Measurements from ENCODE around the gene ANKRD33.

Gene ANKRD33

DNA sequence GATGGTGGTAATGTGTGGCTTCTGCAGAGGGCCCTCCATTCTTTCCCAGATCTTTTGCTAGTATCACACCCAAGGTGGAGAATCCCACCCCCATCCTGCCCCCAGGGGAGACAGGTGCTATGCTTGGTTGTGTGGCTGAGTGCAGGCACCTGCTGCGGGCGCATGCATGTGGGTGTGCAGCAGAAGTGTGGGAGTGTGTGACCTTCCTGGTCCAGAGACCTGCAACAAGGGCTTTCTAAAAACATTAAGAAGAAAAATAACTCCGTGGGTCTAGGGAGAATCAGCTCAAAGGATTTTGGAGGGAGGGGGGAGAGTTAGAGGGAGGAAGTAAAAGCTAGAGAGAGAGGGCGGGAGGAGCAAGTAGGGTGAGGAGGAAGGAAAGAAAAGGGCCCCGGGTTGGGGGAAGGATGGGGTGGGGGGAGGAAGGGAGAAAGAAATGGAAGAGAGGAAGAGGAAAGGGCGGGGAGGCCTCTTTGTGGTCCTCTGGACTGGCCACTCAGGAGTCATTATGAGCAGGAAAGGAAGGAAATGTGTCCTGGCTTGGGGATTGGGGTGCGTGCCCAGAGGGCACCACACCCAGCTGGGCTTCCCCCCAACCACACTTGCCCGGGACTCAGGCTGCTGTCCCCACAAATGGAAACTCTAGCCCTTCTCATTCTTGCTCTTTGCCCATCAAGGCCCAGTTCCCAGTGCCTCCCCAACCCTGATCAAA lies 36.3 kb upstream of the ANKRD33 start:
- Mint-ChIP-seq H3K9me3 (no peaks in the 10 kb centered on the region), H3K36me3 (no peaks in the 10 kb centered on the region), H3K4me3 (no peak overlapping the region), H3K4me1 (peaks cover 21% of the 10 kb centered on the region), H3K27ac (no peak overlapping the region), H3K27me3 (peaks cover 3% of the 10 kb centered on the region)

DNA sequence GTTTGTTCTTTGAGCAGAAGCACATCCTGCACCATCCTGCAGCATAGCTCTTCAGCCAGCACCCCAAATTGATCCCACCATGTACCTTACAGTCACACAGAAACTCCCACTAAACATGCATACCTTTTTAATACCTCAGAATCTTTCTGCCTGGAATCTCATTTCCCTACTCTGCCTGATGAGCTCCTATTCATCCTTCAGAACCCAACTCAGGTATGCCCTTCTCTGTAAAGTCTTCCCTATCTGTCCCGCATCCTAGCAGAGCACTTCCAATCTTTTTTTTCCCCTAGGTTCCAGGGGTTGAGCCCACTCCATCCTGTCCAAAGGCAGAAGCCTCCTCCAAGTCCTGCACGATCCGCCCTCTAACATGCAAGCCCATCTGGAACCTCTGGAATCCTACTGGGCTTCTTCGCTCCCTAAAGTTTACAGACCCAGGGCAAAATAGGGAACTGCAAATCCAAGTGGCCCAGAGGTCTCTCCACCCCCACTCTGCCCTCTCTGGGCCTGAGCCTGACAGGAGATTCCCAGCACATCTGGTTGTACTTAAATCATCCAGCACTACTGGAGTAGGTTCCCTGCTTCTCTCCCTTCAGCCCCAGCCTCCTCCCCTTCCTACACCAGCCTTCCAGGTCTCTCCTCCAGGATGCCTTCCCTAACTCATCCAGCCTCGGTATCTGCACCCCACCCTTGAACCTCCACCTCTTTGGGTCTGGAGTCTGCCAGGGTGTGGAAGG lies 35.3 kb upstream of the ANKRD33 start:
- Mint-ChIP-seq H3K4me3 (no peak overlapping the region), H3K27me3 (peaks cover 3% of the 10 kb centered on the region), H3K9me3 (no peaks in the 10 kb centered on the region), H3K27ac (peak overlapping the region; percentile 10), H3K4me1 (peaks cover 17% of the 10 kb centered on the region), H3K36me3 (no peaks in the 10 kb centered on the region)

DNA sequence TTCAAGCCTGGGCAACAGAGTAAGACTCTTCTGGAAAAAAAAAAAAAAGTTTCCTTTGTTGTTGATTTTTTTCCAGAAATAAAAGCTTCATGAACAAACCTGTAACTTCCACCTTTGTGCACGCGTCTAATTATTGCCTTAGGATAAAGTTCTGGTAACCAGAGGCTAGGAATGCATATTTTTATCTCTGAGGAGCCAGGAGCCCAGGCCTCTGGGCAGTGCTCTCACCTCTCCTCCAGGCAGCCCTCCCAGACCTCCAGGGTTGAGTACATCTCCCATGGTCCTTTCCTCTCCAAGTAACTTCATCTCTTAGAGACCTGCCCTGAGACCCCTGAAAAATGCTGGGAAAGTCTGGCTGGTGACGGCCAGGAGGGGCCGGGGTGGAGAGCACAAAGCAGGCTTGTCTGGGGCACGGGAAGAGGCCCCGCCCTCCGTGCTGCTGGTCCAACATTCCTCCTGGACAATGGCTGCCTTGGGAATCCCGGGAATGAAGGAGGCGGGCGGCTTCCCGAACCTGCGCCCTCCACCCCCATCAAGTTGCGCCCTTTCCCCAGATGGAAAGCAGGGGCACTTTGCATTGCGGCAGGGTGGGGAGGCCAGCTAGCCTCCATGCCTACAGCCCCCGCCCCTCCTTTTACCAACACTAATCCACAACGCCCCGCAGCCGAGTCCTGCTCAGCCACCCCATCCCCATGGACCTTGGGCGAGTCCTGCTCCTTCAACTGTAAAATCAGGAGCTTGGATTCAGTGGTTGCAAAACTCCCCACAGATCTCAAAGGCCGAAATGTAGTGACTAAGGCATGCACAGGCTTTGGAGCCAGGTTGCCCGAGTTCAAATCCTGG lies 32.1 kb upstream of the ANKRD33 start:
- Mint-ChIP-seq H3K4me3 (no peak overlapping the region), H3K27me3 (peaks cover 8% of the 10 kb centered on the region)

DNA sequence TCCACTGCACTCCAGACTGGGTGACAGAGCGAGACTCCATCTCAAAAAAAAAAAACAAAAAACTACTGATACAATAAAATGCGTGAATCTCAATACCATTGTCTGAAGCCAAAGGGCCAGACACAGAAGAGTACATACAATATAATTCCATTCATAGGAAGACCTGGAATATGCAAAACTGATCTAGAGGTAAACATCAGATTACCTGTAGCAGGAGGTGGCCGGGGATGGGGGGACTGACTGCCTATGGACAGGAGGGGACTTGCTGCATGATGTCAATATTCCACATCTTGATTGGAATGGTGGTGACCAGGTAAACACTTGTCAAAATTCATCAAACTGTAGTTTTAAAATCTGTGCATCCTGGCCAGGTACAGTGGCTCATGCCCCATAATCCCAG lies 26.9 kb upstream of the ANKRD33 start:
- Mint-ChIP-seq H3K27ac (no peak overlapping the region), H3K9me3 (no peaks in the 10 kb centered on the region), H3K4me1 (peaks cover 7% of the 10 kb centered on the region), H3K27me3 (peaks cover 13% of the 10 kb centered on the region), H3K36me3 (no peaks in the 10 kb centered on the region), H3K4me3 (no peak overlapping the region)

More for the DNA sequence above, 32.1 kb upstream of the ANKRD33 start:
- no peaks in the 10 kb centered on the region for H3K9me3 Mint-ChIP-seq
- no peaks in the 10 kb centered on the region for H3K36me3 Mint-ChIP-seq
- peak overlapping the region; percentile 8 for H3K27ac Mint-ChIP-seq
- peaks cover 12% of the 10 kb centered on the region for H3K4me1 Mint-ChIP-seq

DNA sequence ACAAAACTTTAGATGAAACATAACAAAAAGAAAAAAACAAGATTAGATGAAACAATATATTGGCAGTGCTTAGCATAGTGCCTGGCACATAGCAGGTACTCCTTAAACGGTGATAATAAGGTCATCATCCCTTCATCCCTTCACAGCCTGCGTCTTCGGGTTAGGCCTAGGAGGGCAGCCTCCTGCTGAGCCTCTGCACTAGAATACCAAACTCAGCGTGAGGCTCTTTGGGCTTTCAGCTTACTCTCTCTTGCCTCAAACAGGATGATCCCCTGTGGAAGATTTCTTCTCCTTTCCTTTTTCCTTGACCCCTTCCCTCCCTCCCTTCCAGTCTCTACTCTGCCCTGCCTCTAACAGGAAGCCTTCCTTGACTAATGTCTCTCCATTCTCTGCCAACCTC lies 25.0 kb upstream of the ANKRD33 start:
- no peaks in the 10 kb centered on the region for H3K36me3 Mint-ChIP-seq
- peaks cover 20% of the 10 kb centered on the region for H3K27me3 Mint-ChIP-seq
- H3K27ac Mint-ChIP-seq: no peak overlapping the region
- no peaks in the 10 kb centered on the region for H3K9me3 Mint-ChIP-seq
- H3K4me1 Mint-ChIP-seq: peaks cover 7% of the 10 kb centered on the region
- H3K4me3 Mint-ChIP-seq: no peak overlapping the region

DNA sequence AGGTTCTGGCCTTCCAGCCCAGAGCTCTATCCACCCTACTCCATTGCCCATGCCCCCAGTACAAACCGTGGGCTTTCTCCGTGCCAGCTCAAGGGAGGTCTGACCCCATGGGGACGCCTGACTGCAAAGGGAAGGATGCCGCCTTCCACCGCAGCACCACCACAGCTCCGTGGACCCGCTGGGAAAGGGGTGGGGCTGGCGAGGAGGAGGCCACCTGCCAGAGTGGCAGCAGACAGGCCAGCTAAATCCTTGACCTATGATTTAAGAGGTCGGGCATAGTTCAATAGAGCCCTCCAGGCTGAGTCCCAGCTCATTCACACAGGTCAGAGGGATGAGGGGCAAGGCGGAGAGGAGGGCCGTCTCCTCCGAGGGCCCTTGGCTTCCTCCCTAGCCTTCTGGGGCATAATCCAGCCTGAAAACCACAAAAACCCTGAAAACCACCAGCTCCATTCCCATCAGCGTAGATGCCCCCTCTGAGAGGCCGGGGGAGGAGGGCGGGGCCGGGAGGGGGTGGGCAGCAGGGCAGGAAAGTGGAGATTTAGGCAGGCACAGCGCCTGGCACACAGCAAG lies 24.5 kb upstream of the ANKRD33 start:
- H3K4me1 Mint-ChIP-seq: peaks cover 11% of the 10 kb centered on the region
- H3K4me3 Mint-ChIP-seq: peak overlapping the region; percentile 65
- H3K9me3 Mint-ChIP-seq: no peaks in the 10 kb centered on the region
- H3K36me3 Mint-ChIP-seq: no peaks in the 10 kb centered on the region
- H3K27ac Mint-ChIP-seq: no peak overlapping the region
- peaks cover 25% of the 10 kb centered on the region for H3K27me3 Mint-ChIP-seq

DNA sequence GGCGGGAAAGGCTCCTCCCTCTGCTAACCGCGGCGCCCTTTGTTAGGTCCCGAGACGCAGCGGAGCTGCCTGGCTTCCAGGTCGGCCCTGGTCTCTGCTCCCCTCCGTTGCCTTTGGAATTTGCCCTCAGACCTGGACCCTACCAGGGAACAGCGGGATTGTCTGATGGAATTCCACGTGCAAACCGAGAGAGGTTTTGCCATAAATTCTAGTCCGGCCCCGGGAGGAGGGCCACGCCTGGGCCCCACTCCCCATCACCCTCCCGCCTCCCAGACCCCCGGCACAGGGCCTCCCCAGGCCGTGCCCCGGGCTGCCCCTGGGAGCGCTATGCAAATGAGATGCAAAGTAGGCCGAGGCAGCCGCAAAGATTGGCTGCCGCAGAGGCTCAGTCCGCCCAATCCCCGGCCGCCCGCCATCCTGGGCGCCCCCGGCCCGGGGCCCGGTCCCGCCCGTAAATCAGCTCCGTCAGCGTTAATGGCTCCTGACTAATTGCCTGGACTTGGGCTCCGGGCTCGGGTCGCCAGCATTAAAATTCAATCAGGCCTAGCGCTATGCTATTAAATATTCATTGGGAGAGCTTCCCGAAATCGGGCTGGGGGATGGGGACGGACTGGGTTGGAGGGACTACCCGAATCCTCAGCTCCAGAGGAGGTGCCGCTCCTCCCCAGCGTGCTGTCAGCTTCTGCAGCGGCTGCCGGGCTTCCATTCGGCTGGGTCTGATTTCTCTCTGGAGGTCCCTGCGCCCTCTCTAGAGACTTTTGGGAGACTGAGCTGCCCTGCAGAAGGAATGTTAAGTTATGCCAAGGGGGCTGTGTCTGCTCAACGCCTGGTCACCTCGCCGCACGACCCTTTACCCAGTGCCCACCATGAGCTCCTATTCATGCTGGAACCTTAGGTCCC lies 23.7 kb upstream of the ANKRD33 start:
- Mint-ChIP-seq H3K4me1 (peaks cover 11% of the 10 kb centered on the region), H3K27me3 (peaks cover 25% of the 10 kb centered on the region), H3K36me3 (no peaks in the 10 kb centered on the region), H3K9me3 (no peaks in the 10 kb centered on the region), H3K27ac (no peak overlapping the region), H3K4me3 (peak overlapping the region; percentile 39)

DNA sequence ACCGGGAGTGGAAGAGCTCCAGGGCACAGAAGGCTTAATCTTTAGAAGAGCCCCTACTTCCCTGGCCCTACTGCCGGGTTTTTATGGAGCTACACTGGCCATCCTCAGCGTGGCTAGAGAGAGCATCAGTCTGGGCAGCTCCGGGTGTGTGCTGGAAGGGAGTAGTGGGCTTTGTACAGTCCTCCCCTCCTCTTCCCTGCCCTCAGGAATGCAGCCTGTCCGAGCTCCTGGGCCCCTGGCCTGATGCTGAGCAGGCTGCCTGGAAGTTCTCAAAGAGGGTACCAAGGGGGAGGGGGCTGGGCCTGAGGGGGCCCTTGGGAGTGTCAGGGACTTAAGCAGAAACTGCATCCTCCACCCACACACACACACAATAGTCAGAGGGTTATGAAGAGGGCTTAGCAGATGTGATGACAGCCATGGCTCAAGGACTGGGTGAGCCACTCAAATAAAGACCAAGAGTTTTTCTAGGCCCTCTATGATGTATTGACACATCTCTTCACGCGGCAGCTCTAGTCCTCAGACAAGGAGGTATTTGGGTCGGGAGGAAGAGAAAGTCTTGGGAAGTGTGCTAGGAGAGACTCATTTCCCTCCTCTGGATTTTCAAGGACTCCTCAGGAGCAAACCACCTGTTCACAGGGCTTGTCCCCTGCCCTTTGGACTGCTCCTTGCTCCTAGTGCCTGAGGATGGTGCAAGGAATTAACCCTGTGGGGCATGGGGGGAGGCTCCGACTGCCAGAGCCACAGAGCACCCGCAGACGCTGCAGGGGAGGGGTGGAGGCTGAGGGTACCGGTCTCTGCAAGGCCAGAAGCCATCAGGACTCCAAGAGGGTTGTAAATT lies 22.9 kb upstream of the ANKRD33 start:
- H3K4me1 Mint-ChIP-seq: peaks cover 12% of the 10 kb centered on the region
- no peak overlapping the region for H3K27ac Mint-ChIP-seq
- H3K36me3 Mint-ChIP-seq: no peaks in the 10 kb centered on the region
- peaks cover 26% of the 10 kb centered on the region for H3K27me3 Mint-ChIP-seq
- H3K4me3 Mint-ChIP-seq: peak overlapping the region; percentile 39
- H3K9me3 Mint-ChIP-seq: no peaks in the 10 kb centered on the region

DNA sequence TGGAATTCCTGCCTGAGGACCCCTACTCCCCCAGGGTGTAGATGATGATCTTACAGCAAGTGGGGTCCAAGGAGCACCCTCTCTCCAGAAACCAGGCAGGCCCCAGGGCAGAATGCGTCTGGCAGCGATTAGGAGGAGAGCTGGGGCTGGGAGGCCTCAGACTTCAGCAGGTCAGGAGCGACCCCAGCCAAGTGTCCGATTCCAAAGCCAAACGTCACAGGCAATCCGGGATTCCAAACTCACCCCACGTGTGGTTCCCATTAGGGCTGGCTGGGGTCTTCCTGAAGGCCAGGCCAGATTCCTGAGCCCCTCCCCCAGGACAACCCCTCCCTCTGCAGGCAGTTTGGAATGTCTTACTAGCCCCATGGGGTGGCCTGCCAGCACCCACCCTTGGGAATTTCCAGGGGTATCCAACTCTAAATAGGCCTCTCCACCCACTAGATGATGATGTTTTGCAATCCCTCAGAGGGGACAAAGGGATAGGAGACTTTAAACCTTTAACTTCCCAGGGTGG lies 22.1 kb upstream of the ANKRD33 start:
- peaks cover 29% of the 10 kb centered on the region for H3K27me3 Mint-ChIP-seq
- no peak overlapping the region for H3K4me3 Mint-ChIP-seq
- H3K36me3 Mint-ChIP-seq: no peaks in the 10 kb centered on the region
- no peaks in the 10 kb centered on the region for H3K9me3 Mint-ChIP-seq
- H3K4me1 Mint-ChIP-seq: peaks cover 19% of the 10 kb centered on the region
- H3K27ac Mint-ChIP-seq: no peak overlapping the region

DNA sequence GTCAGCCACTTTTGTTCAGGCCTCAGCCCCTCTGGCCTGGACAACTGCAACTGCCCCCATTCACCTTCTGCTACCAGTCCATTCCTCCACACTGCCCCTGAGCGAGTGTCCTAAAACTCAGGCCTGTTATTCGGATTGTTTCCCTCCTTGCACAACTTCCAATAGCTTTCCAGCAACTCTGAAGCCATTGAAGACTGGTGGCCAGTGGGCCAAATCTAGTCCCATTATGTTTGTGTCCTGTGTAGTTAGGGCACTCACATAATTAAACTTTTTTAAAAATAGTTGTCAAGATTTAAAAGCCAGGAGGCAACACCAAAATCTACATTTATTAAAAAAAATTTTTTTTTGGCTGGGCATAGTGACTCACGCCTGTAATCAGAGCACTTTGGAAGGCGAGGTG lies 21.6 kb upstream of the ANKRD33 start:
- Mint-ChIP-seq H3K36me3 (no peaks in the 10 kb centered on the region), H3K27me3 (peaks cover 32% of the 10 kb centered on the region), H3K4me3 (no peak overlapping the region), H3K4me1 (peaks cover 19% of the 10 kb centered on the region), H3K27ac (no peak overlapping the region), H3K9me3 (no peaks in the 10 kb centered on the region)

DNA sequence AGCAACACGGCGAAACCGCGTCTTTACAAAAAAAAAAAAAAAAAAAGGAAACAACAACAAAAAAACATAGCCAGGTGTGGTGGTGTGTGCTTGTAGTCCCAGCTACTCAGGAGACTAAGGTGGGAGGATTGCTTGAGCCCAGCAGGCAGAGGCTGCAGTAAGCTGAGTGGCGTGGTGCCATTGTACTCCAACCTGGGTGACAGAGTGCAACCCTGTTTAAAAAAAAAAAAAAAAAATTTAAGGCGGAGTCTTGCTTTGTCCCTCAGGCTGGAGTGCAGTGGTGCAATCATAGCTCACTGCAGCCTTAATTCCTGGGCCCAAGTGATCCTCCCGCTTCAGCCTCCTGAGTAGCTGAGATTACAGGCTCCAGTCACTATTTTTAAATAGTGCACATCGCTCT lies 21.1 kb upstream of the ANKRD33 start:
- no peak overlapping the region for H3K27ac Mint-ChIP-seq

DNA sequence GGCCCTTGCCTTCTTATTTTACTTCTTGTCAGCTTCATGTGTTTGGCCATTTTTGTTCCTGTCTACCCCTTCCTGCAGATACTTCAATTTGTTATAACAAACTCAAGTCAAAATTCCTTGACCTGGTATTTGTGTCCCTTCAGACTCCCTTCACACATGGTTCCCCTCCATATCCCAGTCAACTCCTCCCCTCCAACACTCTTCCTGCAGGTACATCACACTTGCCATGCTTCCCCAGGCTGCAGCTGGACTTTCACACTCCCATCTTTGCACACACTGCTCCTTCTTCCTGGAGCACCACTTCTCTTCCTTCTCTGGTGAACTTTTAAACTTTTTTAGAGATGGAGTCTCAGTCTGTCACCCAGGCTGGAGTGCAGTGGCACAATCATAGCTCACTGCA lies 20.5 kb upstream of the ANKRD33 start:
- no peaks in the 10 kb centered on the region for H3K36me3 Mint-ChIP-seq
- H3K9me3 Mint-ChIP-seq: no peaks in the 10 kb centered on the region
- H3K4me1 Mint-ChIP-seq: peaks cover 19% of the 10 kb centered on the region
- no peak overlapping the region for H3K27ac Mint-ChIP-seq
- peaks cover 32% of the 10 kb centered on the region for H3K27me3 Mint-ChIP-seq
- no peak overlapping the region for H3K4me3 Mint-ChIP-seq

More for the DNA sequence above, 21.1 kb upstream of the ANKRD33 start:
- peaks cover 19% of the 10 kb centered on the region for H3K4me1 Mint-ChIP-seq
- H3K9me3 Mint-ChIP-seq: no peaks in the 10 kb centered on the region
- H3K36me3 Mint-ChIP-seq: no peaks in the 10 kb centered on the region
- H3K27me3 Mint-ChIP-seq: peaks cover 32% of the 10 kb centered on the region
- no peak overlapping the region for H3K4me3 Mint-ChIP-seq

DNA sequence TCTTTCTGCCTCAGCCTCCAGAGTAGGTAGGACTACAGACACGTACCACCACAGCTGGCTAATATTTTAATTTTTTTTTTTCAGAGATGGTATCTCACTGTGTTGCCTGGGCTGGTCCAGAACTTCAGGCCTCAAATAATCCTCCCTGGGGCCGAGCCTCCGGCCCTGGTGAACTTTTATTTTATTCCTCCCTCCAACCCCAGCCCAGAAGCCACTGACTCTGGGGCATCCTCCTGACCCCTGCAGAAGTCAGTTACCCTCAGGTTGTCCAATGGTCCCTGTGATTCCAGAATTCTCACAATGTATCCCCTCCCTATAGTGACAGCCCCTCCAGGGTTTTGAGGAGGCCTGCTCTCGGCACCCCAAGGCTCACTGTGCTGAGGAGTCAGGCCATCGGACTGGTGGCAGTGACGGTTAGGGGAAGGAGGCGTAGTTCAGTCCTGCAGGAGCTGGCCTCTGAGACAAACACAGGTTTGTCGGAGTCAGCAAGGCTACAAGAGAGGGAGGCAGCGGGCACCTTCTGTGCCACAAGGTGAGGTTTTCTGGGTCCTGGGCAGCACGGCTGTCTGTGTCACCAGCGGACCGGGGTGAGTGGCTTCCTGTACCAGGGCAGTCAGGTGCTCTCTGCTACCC lies 20.0 kb upstream of the ANKRD33 start:
- Mint-ChIP-seq H3K4me3 (peak overlapping the region; percentile 62), H3K27ac (no peak overlapping the region), H3K36me3 (no peaks in the 10 kb centered on the region), H3K9me3 (no peaks in the 10 kb centered on the region), H3K27me3 (peaks cover 32% of the 10 kb centered on the region), H3K4me1 (peaks cover 19% of the 10 kb centered on the region)
